ENCODE results near the gene PRPSAP1.

The PRPSAP1 gene

DNA sequence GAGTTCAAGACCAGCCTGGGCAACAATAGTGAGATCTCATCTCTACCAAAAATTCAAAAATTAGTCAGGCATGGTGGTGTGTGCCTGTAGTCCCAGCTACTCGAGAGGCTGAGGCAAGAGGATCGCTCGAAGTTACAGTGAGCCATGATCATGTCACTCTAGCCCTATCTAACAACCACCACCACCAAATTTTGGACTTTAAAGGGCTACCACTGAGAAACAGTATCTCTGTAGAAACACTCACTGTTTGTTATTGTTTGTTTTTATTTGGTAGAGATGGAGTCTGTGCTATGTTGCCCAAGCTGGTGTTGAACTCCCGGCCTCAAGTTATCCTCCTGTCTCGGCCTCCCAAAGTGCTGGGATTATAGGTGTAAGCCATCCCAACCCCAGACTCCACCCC lies 89.8 kb downstream of the PRPSAP1 start:
- DNase-seq, result no peak

DNA sequence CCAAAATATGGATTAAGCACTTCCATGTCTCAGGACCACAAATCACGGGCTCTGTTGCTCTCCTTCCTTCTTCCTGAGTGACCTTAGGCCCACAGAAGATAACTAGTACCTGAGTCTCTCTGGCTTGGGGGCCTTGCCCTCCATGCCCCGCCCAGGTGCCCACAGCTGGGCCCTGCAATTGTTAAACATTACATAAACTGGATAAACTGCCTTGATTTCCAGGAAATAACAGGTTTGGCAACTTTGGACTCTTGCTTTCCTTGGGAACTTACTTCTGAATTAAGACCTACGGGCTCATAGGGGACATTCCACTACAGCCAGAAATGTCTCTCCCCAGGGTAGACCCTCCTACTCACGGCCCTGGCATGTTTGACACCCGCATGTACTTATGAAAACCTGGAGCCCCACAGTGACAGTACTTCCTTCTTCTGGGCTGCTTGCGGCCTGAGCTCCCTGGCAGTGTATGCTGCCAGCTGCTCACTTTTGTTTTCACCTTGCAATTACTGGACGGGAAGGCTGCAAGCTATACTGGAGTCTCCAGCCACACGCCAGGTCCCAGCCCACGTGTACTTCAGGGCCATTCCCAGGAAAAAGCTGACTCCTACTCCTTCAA lies 90.9 kb downstream of the PRPSAP1 start:
- DNase-seq, result no peak

DNA sequence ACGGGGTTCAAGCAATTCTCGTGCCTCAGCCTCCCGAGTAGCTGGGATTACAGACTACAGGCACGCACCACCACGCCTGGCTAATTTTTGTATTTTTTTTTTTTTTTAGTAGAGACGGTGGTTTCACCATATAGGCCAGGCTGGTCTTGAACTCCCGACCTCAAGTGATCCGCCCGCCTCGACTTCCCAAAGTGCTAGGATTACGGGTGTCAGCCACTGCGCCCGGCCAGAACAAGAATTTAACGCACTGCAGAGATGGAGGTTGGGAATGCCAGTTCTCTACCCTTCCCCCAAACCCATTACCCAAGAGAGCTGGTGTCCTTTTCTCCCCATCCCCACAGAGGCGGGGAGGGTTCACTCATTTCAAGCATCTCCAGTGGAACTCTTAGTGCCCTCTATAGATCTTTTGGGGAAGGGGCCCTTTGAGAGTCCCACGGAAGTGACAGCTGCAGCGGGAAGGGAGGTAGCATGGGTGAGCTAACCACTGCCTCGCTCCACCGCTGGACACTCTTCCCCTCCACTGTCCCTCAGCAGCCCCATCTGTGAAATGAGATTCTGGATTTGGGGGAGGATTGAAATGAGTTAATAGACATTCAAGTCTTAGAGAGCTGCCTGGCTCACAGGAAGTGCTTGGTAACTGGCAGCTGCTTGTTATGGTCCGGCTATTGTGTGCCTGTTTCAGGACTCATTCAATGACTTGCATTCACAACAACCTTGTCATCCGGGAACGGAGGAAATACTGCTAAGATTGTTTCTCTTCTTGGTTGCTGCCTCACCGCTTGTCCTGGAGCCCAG lies 92.1 kb downstream of the PRPSAP1 start:
- no peak for DNase-seq

GRCh38 chr17:76260669-76261068 lies 93.0 kb downstream of the PRPSAP1 start:
- DNase-seq, result no peak

DNA sequence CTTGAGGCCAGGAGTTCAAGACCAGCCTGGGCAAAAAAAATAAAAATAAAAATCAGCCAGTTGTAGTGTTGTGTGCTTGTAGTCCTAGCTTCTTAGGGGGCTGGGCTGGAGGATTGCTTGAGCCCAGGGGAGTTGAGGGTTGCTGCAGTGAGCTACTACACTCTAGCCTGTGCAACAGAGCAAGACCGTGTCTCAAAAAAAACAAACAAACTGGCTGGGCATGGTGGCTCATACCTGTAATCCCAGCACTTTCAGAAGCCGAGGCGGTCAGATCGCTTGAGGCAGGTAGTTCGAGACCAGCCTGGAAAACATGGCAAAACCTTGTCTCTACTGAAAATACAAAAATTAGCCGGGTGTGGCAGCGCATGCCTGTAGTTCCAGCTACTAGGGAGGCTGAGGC lies 93.5 kb downstream of the PRPSAP1 start:
- DNase-seq, result no peak
